ENCODE data around the gene MAP3K7CL.

Gene MAP3K7CL, protein sequence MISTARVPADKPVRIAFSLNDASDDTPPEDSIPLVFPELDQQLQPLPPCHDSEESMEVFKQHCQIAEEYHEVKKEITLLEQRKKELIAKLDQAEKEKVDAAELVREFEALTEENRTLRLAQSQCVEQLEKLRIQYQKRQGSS

DNA sequence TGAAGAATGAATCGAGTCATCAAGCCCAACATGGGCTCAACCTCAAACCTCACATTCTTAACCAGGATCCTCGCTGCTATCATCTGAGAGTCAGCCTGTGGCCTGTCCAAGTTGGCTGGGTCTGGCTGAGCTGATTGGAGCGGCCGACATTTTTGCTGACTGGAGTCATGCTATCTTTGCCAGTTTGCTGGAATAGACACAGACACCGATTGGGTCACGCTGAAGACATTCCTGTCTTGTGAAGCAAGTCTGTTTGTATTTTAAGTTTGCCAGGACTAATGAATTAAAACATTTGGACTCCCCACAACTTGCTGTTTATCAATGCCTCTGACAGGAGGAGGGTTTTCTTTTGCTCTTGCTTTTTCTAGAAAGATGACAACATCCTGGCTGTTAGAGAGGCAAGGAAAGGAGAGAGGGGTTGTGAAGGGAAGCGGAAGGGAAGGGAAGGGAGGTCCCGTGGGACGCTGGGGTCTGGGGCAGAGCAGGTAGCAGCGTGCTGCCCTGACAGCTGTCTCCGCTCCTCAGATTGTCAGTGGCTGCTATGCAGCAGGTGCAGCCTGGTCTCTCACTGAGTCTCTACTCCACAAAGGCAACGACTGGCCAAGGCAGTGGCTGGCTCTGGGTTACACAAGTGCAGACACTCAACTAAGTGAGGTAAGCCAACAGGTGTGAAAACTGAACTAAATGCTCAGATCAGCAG lies at the start of gene MAP3K7CL:
Gene MAP3K7CL, plus strand, starts transcription at position 375 of the 700 bp plus-strand sequence. CDS start 2,701 bp downstream, outside the sequence.
- DNase-seq (ENCODE audit: low spot score), result no peak
- Mint-ChIP-seq H3K9me3 (no peaks in the 10 kb centered on the region), H3K27me3 (ENCODE audit: low read depth) (peaks cover 9% of the 10 kb centered on the region), H3K4me3 (no peak within 1 kb of the TSS), H3K27ac (no peak within 1 kb of the TSS), H3K4me1 (ENCODE audit: low read depth) (peaks cover 5% of the 10 kb centered on the region), H3K36me3 (ENCODE audit: low read depth) (peaks cover 2% of the 10 kb centered on the region)

DNA sequence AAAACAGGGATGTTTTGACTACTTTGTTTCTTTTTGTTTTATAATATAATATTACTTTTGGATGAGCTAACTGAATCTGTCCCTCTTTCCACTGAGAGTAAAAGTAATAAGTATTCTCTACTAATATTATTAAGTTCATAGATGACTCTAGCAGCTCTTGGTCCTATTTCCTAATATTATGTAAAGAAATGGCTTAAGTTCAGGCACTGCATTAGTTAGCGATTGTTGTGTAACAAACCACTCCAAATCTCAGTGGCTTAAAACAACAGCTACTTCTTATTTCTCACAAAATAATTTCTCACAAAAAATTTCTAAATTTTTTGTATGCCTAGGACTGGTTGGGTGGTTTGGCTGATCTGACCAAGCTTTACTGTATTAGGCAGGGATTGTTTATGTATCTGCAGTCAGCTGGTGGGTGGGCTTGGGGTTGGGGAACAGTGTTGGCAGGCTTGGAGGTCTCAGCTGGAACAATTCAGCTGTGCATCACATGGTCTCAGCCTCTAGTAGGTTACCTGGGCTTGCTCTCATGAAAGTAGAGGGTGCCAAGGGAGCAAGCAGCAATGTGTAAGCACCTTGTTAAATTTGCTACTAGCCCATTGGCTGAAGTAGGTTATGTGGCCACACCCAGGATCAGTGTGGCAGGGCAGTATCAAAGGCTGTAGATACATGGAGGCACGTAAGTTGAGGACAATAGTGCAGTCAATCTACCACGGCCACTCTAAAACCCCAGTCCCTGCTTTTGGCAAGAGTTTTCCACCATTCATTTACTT lies 48.2 kb upstream of the MAP3K7CL start:
- Mint-ChIP-seq H3K36me3 (ENCODE audit: low read depth) (peaks cover 11% of the 10 kb centered on the region), H3K27ac (no peak overlapping the region), H3K4me3 (no peak overlapping the region), H3K9me3 (no peaks in the 10 kb centered on the region), H3K4me1 (ENCODE audit: low read depth) (peaks cover 24% of the 10 kb centered on the region), H3K27me3 (ENCODE audit: low read depth) (no peaks in the 10 kb centered on the region)
- no peak for DNase-seq (ENCODE audit: low spot score)

DNA sequence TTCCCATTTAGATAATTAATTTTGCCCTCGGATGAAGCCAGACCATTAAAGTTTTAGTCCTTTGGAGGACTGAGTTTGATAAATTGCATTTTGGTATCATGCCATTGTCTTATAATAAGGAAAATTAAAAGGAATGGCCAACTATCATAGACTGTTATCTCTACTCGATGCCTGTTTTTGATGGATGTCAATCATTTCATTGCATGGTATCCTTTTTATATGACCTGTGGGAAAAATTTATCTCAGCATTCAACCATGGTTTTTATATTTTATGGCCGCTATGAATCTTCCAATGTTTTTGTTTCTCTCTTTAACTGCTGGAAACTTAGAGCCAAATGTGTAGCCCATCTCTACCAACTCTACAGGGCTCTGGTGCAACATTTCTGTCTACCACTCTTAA lies 47.1 kb upstream of the MAP3K7CL start:
- Mint-ChIP-seq H3K4me3 (no peak overlapping the region), H3K36me3 (ENCODE audit: low read depth) (peaks cover 11% of the 10 kb centered on the region), H3K9me3 (no peaks in the 10 kb centered on the region), H3K4me1 (ENCODE audit: low read depth) (peaks cover 22% of the 10 kb centered on the region), H3K27me3 (ENCODE audit: low read depth) (no peaks in the 10 kb centered on the region), H3K27ac (no peak overlapping the region)
- DNase-seq (ENCODE audit: low spot score), result no peak

DNA sequence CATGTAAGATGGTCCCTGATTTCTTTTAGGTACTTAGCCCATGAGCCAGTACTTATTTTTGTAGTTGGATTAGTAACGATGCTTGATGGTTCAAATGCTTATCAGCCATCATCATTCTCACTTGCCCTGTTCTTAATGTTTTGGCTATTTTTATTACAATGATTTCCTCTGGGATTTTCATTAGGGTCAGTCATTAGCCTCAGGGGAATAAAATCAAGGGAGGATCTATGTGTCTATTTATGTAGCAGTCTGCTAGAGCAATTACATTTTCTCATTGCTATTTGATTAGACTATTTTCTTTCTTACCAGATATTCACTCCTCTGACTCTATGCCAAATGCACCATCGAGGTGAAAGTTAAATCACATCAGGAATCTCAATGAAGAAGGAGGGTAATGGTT lies 46.1 kb upstream of the MAP3K7CL start:
- Mint-ChIP-seq H3K9me3 (no peaks in the 10 kb centered on the region), H3K27ac (no peak overlapping the region), H3K27me3 (ENCODE audit: low read depth) (no peaks in the 10 kb centered on the region), H3K4me3 (no peak overlapping the region), H3K4me1 (ENCODE audit: low read depth) (peaks cover 13% of the 10 kb centered on the region), H3K36me3 (ENCODE audit: low read depth) (peaks cover 5% of the 10 kb centered on the region)
- DNase-seq (ENCODE audit: low spot score), result no peak

DNA sequence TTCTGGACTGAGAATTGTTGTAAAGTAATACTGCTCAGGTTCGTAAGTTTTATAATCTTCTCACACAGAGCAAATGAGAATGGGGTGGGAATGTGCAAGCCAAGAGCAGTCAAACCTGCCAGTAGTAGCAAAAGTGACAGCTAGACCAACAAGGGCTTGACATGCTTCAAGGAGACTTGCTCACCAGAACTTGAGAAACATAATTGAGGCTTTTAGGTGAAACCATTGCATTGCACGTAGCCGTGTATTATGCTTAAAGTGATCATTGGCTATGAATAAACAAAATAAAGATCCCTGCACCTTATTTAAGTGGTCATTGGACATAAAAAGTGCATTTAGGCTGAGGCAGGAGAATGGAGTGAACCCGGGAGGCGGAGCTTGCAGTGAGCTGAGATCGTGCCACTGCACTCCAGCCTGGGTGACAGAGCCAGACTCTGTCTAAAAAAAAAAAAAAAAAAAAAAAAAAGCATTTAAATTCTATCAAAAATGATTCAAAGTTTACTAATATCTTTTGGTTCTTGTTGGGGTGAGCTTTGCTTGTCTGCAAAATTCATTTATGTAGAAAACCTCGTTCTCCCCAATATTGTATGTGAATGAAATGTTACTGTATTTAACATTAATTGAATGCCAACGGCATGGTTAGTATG lies 45.2 kb upstream of the MAP3K7CL start:
- no peak overlapping the region for H3K4me3 Mint-ChIP-seq
- H3K9me3 Mint-ChIP-seq, result no peaks in the 10 kb centered on the region
- no peaks in the 10 kb centered on the region for H3K27me3 Mint-ChIP-seq (ENCODE audit: low read depth)
- H3K4me1 Mint-ChIP-seq (ENCODE audit: low read depth), result peaks cover 7% of the 10 kb centered on the region
- H3K36me3 Mint-ChIP-seq (ENCODE audit: low read depth), result peaks cover 5% of the 10 kb centered on the region
- H3K27ac Mint-ChIP-seq, result no peak overlapping the region
- no peak for DNase-seq (ENCODE audit: low spot score)

DNA sequence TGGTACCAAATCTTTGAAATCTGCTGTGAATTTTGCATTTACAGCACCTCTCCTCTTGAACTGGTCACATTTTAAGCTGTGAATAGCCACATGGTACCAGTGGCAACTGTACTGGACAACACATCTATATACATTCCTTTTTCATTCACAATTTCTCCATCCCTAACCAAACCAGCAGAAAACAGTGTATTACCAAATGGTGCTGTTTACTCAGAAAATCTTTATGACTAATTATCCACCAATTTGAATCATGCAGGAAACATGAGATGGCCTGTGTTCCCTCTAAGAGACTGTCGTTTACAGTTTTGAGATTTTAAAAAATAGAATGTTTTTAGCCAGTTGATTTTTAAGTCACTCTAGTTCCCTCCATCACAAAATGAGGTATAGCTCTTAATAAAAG lies 39.4 kb upstream of the MAP3K7CL start:
- Mint-ChIP-seq H3K36me3 (ENCODE audit: low read depth) (peaks cover 11% of the 10 kb centered on the region), H3K27me3 (ENCODE audit: low read depth) (no peaks in the 10 kb centered on the region), H3K4me3 (no peak overlapping the region), H3K9me3 (no peaks in the 10 kb centered on the region), H3K4me1 (ENCODE audit: low read depth) (peaks cover 14% of the 10 kb centered on the region), H3K27ac (no peak overlapping the region)
- DNase-seq (ENCODE audit: low spot score), result no peak

DNA sequence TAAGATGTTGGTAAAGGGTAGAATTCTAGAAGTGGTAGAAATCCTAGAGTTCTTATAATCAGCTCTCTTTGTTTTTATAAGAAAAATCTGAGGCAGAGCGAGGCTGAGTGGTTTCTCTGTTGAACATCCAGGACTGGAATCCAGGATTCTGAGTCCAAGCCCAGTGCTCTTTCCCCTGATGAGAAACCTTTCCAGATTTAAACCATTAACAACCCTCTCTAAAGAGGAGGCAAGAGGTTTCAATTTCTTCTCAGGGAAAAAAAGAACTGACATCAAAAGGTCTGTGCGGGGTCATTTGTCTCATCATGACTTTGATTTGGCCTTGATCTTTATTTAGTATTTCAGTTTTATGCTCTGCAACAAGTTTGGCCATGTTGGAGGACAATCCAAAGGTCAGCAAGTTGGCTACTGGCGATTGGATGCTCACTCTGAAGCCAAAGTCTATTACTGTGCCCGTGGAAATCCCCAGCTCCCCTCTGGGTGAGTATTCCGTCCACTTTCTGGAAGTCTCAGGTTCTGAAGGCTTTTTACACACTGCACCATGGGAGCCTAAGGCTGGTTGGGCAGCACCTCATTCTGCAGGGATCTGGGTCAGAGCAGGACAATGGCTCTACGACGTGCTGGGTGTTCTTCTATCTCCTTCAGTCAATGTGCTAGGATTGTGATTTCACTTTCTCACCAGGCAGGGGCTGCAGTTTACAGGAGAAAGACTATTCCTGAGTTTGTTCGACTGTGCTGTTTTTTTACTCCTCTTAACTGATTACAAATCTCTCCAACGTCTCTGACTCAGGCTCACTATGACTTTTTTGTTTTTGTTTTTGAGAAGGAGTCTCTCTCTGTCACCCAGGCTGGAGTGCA lies 38.1 kb upstream of the MAP3K7CL start:
- H3K4me1 Mint-ChIP-seq (ENCODE audit: low read depth), result peaks cover 14% of the 10 kb centered on the region
- H3K36me3 Mint-ChIP-seq (ENCODE audit: low read depth), result peaks cover 6% of the 10 kb centered on the region
- peak; percentile 22 for DNase-seq (ENCODE audit: low spot score)
- peaks cover 6% of the 10 kb centered on the region for H3K27me3 Mint-ChIP-seq (ENCODE audit: low read depth)
- no peak overlapping the region for H3K27ac Mint-ChIP-seq
- H3K9me3 Mint-ChIP-seq, result no peaks in the 10 kb centered on the region
- H3K4me3 Mint-ChIP-seq, result no peak overlapping the region

DNA sequence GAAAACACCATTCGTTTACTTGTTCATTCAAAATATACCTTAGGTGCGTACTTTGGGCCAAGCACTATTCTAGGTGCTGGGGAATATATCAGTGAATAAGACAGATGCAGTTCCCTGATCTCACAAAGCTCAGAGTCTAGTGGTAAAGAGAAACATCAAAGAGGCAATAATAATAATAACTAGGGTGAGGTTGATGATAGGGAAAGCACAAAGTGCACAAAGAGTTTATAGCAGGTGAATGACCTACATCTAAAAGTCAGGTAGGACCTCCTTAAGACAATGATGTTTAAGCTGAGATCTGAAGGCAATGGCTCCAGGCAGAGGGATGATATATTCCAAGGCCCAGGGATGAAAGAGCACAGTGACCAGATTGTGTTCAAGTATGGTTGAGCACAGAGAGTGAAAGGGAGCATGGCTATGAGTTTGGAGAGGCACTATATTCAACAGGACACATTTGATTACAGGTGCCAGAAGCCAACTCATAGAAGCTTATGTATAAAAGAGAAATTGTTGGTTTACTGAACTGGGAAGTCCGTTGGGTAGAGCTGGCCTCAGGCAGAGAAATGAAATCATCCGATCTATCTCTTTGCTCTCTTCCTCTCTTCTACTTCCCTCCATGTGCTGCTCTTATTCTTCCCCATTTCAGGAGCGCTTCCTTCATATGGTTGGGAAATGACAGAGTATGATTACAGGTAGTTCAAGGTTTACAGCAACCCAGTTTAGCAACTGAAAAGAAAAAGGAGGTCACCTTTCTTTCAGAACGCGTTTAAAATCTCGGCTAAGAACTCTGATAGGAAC lies 34.0 kb upstream of the MAP3K7CL start:
- Mint-ChIP-seq H3K9me3 (no peaks in the 10 kb centered on the region), H3K27ac (no peak overlapping the region), H3K4me1 (ENCODE audit: low read depth) (peaks cover 13% of the 10 kb centered on the region), H3K36me3 (ENCODE audit: low read depth) (peaks cover 7% of the 10 kb centered on the region), H3K27me3 (ENCODE audit: low read depth) (peaks cover 8% of the 10 kb centered on the region), H3K4me3 (no peak overlapping the region)
- DNase-seq (ENCODE audit: low spot score), result no peak

DNA sequence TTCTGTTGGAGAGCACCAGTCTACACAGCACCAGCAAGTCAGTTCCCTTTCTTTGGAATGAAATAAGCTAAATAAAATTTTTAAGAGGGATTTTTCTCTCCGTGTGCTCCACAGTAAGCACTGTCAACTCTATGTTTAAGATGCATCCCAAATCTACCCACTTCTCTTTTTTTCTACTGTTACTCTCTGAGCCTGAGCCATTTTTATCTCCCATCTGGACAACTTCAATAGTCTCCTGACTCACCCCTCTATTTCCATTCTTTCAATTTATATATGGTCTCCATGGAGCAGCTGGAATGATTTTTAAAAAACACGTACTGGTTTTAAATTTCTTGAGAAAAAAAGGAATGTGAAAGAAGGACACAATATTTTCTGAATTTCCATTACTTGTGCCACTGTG lies 32.3 kb upstream of the MAP3K7CL start:
- H3K4me3 Mint-ChIP-seq, result no peak overlapping the region

DNA sequence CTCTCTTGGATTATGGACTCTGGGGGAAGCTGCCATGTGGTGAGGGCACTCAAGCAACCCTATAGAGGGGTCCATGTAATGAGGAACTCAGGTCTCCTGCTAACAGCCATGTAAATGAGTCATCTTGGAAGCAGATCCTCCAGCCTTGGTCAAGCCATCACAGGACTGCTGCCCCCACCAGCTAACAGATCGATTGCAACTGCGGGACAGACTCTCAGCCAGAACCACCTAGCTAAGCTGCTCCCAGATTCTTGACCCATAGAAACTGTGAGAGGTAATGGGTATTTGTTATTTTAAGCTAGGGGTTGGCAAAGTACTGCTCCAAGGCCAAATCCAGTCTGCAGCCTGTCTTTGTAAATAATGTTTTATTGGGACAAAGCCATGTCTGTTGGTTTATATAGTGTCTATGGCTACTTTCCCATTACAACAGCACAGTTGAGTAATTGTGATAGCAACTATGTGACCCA lies 27.6 kb upstream of the MAP3K7CL start:
- DNase-seq (ENCODE audit: low spot score), result no peak
- Mint-ChIP-seq H3K27me3 (ENCODE audit: low read depth) (peaks cover 3% of the 10 kb centered on the region), H3K9me3 (no peaks in the 10 kb centered on the region), H3K4me3 (no peak overlapping the region), H3K4me1 (ENCODE audit: low read depth) (peaks cover 5% of the 10 kb centered on the region), H3K36me3 (ENCODE audit: low read depth) (peaks cover 6% of the 10 kb centered on the region), H3K27ac (no peak overlapping the region)

More for the DNA sequence above, 32.3 kb upstream of the MAP3K7CL start:
- Mint-ChIP-seq H3K9me3 (no peaks in the 10 kb centered on the region), H3K27me3 (ENCODE audit: low read depth) (peaks cover 8% of the 10 kb centered on the region), H3K27ac (no peak overlapping the region), H3K4me1 (ENCODE audit: low read depth) (peaks cover 7% of the 10 kb centered on the region), H3K36me3 (ENCODE audit: low read depth) (peaks cover 8% of the 10 kb centered on the region)
- DNase-seq (ENCODE audit: low spot score), result no peak

DNA sequence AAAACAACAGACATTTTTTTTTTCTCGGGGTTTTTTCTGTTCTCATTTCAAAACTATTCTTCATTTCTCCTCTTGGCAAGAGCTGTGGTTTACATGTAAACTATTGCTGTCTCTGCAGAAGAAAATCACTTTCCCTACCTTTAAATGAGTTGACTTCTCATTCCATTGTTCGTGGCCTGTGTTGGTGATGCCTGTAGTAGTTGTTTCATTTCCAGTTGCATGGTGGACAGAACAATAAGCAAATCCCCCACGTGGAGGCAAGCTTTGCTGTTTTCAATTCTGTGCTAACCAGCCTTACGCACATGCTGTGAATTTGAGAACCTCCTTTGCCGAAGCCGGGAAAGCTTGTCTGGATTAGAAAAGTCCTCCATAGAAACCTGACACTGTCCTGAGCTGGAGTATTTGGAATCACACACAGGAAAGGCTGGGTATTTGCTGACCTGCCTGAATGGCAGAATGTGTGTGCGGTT lies 26.2 kb upstream of the MAP3K7CL start:
- no peak for DNase-seq (ENCODE audit: low spot score)
- Mint-ChIP-seq H3K27ac (no peak overlapping the region), H3K9me3 (no peaks in the 10 kb centered on the region), H3K4me3 (no peak overlapping the region), H3K27me3 (ENCODE audit: low read depth) (no peaks in the 10 kb centered on the region), H3K36me3 (ENCODE audit: low read depth) (peaks cover 6% of the 10 kb centered on the region), H3K4me1 (ENCODE audit: low read depth) (peaks cover 5% of the 10 kb centered on the region)

DNA sequence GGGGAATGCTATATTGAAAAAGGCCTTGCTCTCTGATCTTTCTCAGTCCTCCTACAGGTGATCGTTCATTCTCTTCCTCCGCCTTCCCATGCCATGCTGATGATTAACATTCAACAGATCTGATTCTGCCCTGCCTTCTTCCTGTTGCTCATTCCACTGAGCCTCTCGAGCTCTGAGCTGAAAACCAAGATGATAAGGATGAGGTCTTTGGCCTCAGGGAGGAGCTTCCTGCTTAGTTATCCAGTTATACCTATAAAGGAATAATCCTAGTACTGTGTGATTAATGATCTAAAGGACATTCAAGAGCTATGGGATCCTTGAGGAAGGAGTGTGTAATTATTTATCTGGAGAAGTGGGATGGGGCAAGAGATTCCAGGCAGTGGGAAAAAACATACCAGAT lies 25.2 kb upstream of the MAP3K7CL start:
- no peak for DNase-seq (ENCODE audit: low spot score)
- Mint-ChIP-seq H3K4me1 (ENCODE audit: low read depth) (peaks cover 1% of the 10 kb centered on the region), H3K27me3 (ENCODE audit: low read depth) (no peaks in the 10 kb centered on the region), H3K27ac (no peak overlapping the region), H3K9me3 (no peaks in the 10 kb centered on the region), H3K4me3 (no peak overlapping the region), H3K36me3 (ENCODE audit: low read depth) (peaks cover 4% of the 10 kb centered on the region)

Measured in T-helper 2 cell treated with Interferon-gamma antibody and Interleukin-4, amounts not matched to agents 5 μg/mL and 100 μg/mL, for 36 hours (primary cell).